Adrenal gland (tissue), 5 donors: ENCODE results near the gene OTOP1.
"Not testable (repeated sequence)": the region's sequence is repeated elsewhere in the genome, so short reads cannot be mapped to it uniquely, and the experiment has no call there.

ENCODE experiments used
- CTCF ChIP-seq, 6 experiments: fragments of 450-650 bp in 4 of 6; fragments of 200-600 bp in 2 of 6; sonication (generic) in 1 of 6; IDR thresholded peaks; 1 replicate in 5 of 6; 2 replicates in 1 of 6; pipeline versions ENCODE4 v1.5.1 to v1.8.0; 2016 to 2021; ENCODE audit warnings: antibody characterized with exemption in 6 of 6, mild to moderate bottlenecking in 2 of 6, moderate library complexity in 1 of 6
- POLR2A ChIP-seq, 2 donors: fragments of 450-650 bp; IDR thresholded peaks; one replicate each; pipeline ENCODE4 v1.6.1; 2017; ENCODE audit warnings: antibody characterized with exemption in 2 of 2, mild to moderate bottlenecking in 2 of 2, moderate library complexity in 1 of 2
- donor health status: DM: no; HTN: no; CAD: no.

GRCh38 chr4:4188557-4188956, 38.2 kb downstream of the OTOP1 start:
- TF ChIP-seq CTCF, POLR2A (IDR thresholded peaks at IDR 0.05): not testable (repeated sequence)
